Body of pancreas (tissue), 4 donors: ENCODE results near the gene TNP2.

Experiments
- POLR2A ChIP-seq, 3 donors: fragments of 450-650 bp; IDR thresholded peaks; one replicate each; pipeline ENCODE4 v1.6.1; 2016; ENCODE audit warnings: antibody characterized with exemption in 3 of 3, mild to moderate bottlenecking in 2 of 3
- TF ChIP-seq, protein P1 (sequence below), 7 experiments: fragments of 450-650 bp in 4 of 7; fragments of 200-600 bp in 3 of 7; sonication (generic) in 3 of 7; IDR thresholded peaks; one replicate each; pipeline ENCODE4 v1.5.1; 2016 to 2019; ENCODE audit warnings: antibody characterized with exemption in 7 of 7

DNA sequence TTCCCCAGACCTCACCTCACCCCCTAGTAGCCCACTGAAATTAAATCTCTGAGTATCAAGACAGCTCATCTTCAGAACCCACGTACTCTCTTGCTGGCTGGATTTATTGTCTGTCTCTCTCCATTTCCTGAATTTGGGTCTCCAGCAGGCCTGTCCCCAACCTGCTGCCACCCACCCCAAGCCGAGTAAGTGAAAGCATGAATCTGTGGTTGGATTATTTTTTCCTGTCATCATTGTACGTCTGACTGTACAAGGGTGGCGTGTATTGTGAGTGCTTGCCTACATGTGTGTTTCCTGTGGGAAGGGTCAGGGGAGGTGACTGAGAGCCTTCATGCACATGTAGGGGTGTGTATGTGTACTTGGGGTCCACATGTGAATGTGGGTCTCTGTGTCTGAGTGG lies 5.4 kb downstream of the TNP2 start:
- TF ChIP-seq, protein P1, sequence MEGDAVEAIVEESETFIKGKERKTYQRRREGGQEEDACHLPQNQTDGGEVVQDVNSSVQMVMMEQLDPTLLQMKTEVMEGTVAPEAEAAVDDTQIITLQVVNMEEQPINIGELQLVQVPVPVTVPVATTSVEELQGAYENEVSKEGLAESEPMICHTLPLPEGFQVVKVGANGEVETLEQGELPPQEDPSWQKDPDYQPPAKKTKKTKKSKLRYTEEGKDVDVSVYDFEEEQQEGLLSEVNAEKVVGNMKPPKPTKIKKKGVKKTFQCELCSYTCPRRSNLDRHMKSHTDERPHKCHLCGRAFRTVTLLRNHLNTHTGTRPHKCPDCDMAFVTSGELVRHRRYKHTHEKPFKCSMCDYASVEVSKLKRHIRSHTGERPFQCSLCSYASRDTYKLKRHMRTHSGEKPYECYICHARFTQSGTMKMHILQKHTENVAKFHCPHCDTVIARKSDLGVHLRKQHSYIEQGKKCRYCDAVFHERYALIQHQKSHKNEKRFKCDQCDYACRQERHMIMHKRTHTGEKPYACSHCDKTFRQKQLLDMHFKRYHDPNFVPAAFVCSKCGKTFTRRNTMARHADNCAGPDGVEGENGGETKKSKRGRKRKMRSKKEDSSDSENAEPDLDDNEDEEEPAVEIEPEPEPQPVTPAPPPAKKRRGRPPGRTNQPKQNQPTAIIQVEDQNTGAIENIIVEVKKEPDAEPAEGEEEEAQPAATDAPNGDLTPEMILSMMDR (IDR thresholded peaks at IDR 0.05): no peak
- no peak for TF ChIP-seq POLR2A (IDR thresholded peaks at IDR 0.05)
